ENCODE measurements around the gene CMTM8. TPM values are rescaled to one million over a fixed set of nuclear protein-coding genes. Genes with fewer than 3 reads are reported as not detected.
A peak's percentile ranks its signal among the peaks of the same experiment; 100 is the strongest.

The CMTM8 gene
- total and polyA plus RNA-seq, 5 experiments from 2014 or later = 2.0 to 8.6 (median 2.8) TPM

GRCh38 chr3:32399030-32399620, 160.6 kb downstream of the CMTM8 start:
- Mint-ChIP-seq H3K4me3 (peak overlapping the region in 7 of 10 donors; percentile 4 to 68 (median 22)), H3K4me1 (peaks cover 39 to 84% (median 82%) of the 10 kb centered on the region in 4 donors), H3K27me3 (no peaks in the 10 kb centered on the region), H3K36me3 (peaks cover 0 to 2% (median 0%) of the 10 kb centered on the region in 3 donors), H3K9me3 (no peaks in the 10 kb centered on the region), H3K27ac (peak overlapping the region; percentile 78 to 100 (median 86))
- POLR2A ChIA-PET = interaction anchor here (0.6 to 7.9 kb wide), 8 partner anchors 8 to 280 kb away, joined by 3 to 52 read pairs (median 10); partner anchors contain the start of gene CMTM7
- peak in 8 of 10 donors; percentile 40 to 75 (median 64) for DNase-seq
- ATAC-seq = peak; percentile 32 to 47

GRCh38 chr3:32401126-32401525, 162.6 kb downstream of the CMTM8 start:
- peak overlapping the region; percentile 86 to 96 (median 94) for H3K4me3 Mint-ChIP-seq
- peaks cover 33 to 84% (median 81%) of the 10 kb centered on the region in 4 donors for H3K4me1 Mint-ChIP-seq
- POLR2A ChIA-PET = interaction anchor here (0.8 to 7.9 kb wide), 13 partner anchors 9 to 69 kb away, joined by 3 to 52 read pairs (median 8); partner anchors contain the start of gene CMTM7
- ATAC-seq = peak; percentile 3 to 19
- H3K9me3 Mint-ChIP-seq = no peaks in the 10 kb centered on the region
- H3K36me3 Mint-ChIP-seq = peaks cover 0 to 19% (median 8%) of the 10 kb centered on the region in 3 donors
- no peaks in the 10 kb centered on the region for H3K27me3 Mint-ChIP-seq
- DNase-seq = no peak
- H3K27ac Mint-ChIP-seq = peak overlapping the region; percentile 97 to 100 (median 99)

- Mint-ChIP-seq H3K36me3 (peaks cover 0 to 22% (median 9%) of the 10 kb centered on the region in 3 donors), H3K4me3 (peak overlapping the region; percentile 86 to 96 (median 94)), H3K4me1 (peaks cover 33 to 85% (median 83%) of the 10 kb centered on the region in 4 donors), H3K9me3 (no peaks in the 10 kb centered on the region), H3K27ac (peak overlapping the region; percentile 97 to 100 (median 99)), H3K27me3 (no peaks in the 10 kb centered on the region)
- ATAC-seq (peak; percentile 70 to 78), DNase-seq (peak; percentile 37 to 81 (median 62))
- POLR2A ChIA-PET = interaction anchor here (0.8 to 7.9 kb wide), 12 partner anchors 9 to 69 kb away, joined by 3 to 52 read pairs (median 10); partner anchors contain the start of gene CMTM7
Observed at GRCh38 chr3:32401556-32402081, 163.1 kb downstream of the CMTM8 start.

GRCh38 chr3:32403663-32404062, 165.2 kb downstream of the CMTM8 start:
- peaks cover 0 to 26% (median 11%) of the 10 kb centered on the region in 3 donors for H3K36me3 Mint-ChIP-seq
- no peaks in the 10 kb centered on the region for H3K27me3 Mint-ChIP-seq
- POLR2A ChIA-PET = interaction anchor here (1.1 to 7.9 kb wide), 10 partner anchors 11 to 64 kb away, joined by 3 to 52 read pairs (median 7); no protein-coding TSS in a partner anchor
- DNase-seq (no peak), ATAC-seq (no peak)
- H3K27ac Mint-ChIP-seq = peak overlapping the region; percentile 71 to 100 (median 94)
- H3K4me3 Mint-ChIP-seq = peak overlapping the region in 7 of 10 donors; percentile 1 to 91 (median 30)
- H3K9me3 Mint-ChIP-seq = no peaks in the 10 kb centered on the region
- H3K4me1 Mint-ChIP-seq = peaks cover 29 to 89% (median 87%) of the 10 kb centered on the region in 4 donors

GRCh38 chr3:32404714-32405113, 166.2 kb downstream of the CMTM8 start:
- ATAC-seq (no peak), DNase-seq (no peak)
- POLR2A ChIA-PET = interaction anchor here (1.1 to 7.9 kb wide), 7 partner anchors 10 to 56 kb away, joined by 3 to 52 read pairs (median 14); no protein-coding TSS in a partner anchor
- Mint-ChIP-seq H3K36me3 (peaks cover 0 to 28% (median 11%) of the 10 kb centered on the region in 3 donors), H3K9me3 (no peaks in the 10 kb centered on the region), H3K4me1 (peaks cover 30 to 90% (median 84%) of the 10 kb centered on the region in 4 donors), H3K27me3 (no peaks in the 10 kb centered on the region), H3K4me3 (peak overlapping the region in 3 of 10 donors; percentile 30 to 56 (median 33)), H3K27ac (peak overlapping the region; percentile 25 to 100 (median 74))

GRCh38 chr3:32405155-32405554, 166.7 kb downstream of the CMTM8 start:
- peaks cover 33 to 92% (median 85%) of the 10 kb centered on the region in 4 donors for H3K4me1 Mint-ChIP-seq
- POLR2A ChIA-PET = interaction anchor here (1.1 to 7.9 kb wide), 6 partner anchors 9 to 56 kb away, joined by 3 to 52 read pairs (median 18); no protein-coding TSS in a partner anchor
- DNase-seq (no peak), ATAC-seq (no peak)
- peaks cover 0 to 31% (median 11%) of the 10 kb centered on the region in 3 donors for H3K36me3 Mint-ChIP-seq
- peak overlapping the region in 1 of 10 donors; percentile 4 for H3K4me3 Mint-ChIP-seq
- H3K27ac Mint-ChIP-seq = peak overlapping the region in 9 of 10 donors; percentile 25 to 100 (median 76)
- H3K9me3 Mint-ChIP-seq = no peaks in the 10 kb centered on the region
- H3K27me3 Mint-ChIP-seq = no peaks in the 10 kb centered on the region

- Mint-ChIP-seq H3K27ac (peak overlapping the region in 4 of 10 donors; percentile 52 to 100 (median 76)), H3K36me3 (peaks cover 0 to 34% (median 11%) of the 10 kb centered on the region in 3 donors), H3K9me3 (no peaks in the 10 kb centered on the region), H3K4me3 (no peak overlapping the region), H3K27me3 (no peaks in the 10 kb centered on the region), H3K4me1 (peaks cover 34 to 92% (median 85%) of the 10 kb centered on the region in 4 donors)
- POLR2A ChIA-PET = interaction anchor here (1.4 to 7.9 kb wide), 6 partner anchors 9 to 55 kb away, joined by 4 to 52 read pairs (median 18); no protein-coding TSS in a partner anchor
- no peak for DNase-seq
- ATAC-seq = no peak
Observed at GRCh38 chr3:32405711-32406323, 167.3 kb downstream of the CMTM8 start.

GRCh38 chr3:32406486-32407408, 168.3 kb downstream of the CMTM8 start:
- peaks cover 37 to 92% (median 89%) of the 10 kb centered on the region in 4 donors for H3K4me1 Mint-ChIP-seq

GRCh38 chr3:32410367-32411246, 172.1 kb downstream of the CMTM8 start:
- DNase-seq (no peak), ATAC-seq (no peak)
- Mint-ChIP-seq H3K36me3 (peaks cover 0 to 27% (median 14%) of the 10 kb centered on the region in 3 donors), H3K27ac (peak overlapping the region; percentile 28 to 100 (median 78)), H3K9me3 (no peaks in the 10 kb centered on the region), H3K4me3 (no peak overlapping the region), H3K27me3 (no peaks in the 10 kb centered on the region), H3K4me1 (peaks cover 34 to 86% (median 83%) of the 10 kb centered on the region in 4 donors)
- POLR2A ChIA-PET = interaction anchor here (0.6 to 2.4 kb wide), 7 partner anchors 9 to 49 kb away, joined by 3 to 12 read pairs (median 3); no protein-coding TSS in a partner anchor

More at GRCh38 chr3:32406486-32407408, 168.3 kb downstream of the CMTM8 start:
- POLR2A ChIA-PET = interaction anchor here (1.3 to 7.9 kb wide), 5 partner anchors 8 to 61 kb away, joined by 3 to 52 read pairs (median 7); no protein-coding TSS in a partner anchor
- peaks cover 0 to 37% (median 16%) of the 10 kb centered on the region in 3 donors for H3K36me3 Mint-ChIP-seq
- DNase-seq (no peak), ATAC-seq (peak in 1 of 2 donors; percentile 33)
- H3K27me3 Mint-ChIP-seq = no peaks in the 10 kb centered on the region
- peak overlapping the region in 5 of 10 donors; percentile 4 to 54 (median 34) for H3K4me3 Mint-ChIP-seq
- peak overlapping the region in 9 of 10 donors; percentile 20 to 100 (median 58) for H3K27ac Mint-ChIP-seq
- no peaks in the 10 kb centered on the region for H3K9me3 Mint-ChIP-seq

GRCh38 chr3:32411442-32411841, 173.0 kb downstream of the CMTM8 start:
- no peak for ATAC-seq

More at GRCh38 chr3:32411442-32411841, 173.0 kb downstream of the CMTM8 start:
- Mint-ChIP-seq H3K27ac (peak overlapping the region in 9 of 10 donors; percentile 21 to 100 (median 75)), H3K9me3 (no peaks in the 10 kb centered on the region), H3K4me3 (no peak overlapping the region), H3K27me3 (no peaks in the 10 kb centered on the region), H3K4me1 (peaks cover 38 to 85% (median 82%) of the 10 kb centered on the region in 4 donors), H3K36me3 (peaks cover 0 to 19% (median 9%) of the 10 kb centered on the region in 3 donors)
- POLR2A ChIA-PET = interaction anchor here (0.9 to 7.1 kb wide), 4 partner anchors 9 to 15 kb away, joined by 3 to 99 read pairs (median 12); no protein-coding TSS in a partner anchor
- DNase-seq = no peak
